Ecto neural progenitor cell (in vitro differentiated cells): ENCODE data around the gene FRG2B.
"Not testable (repeated sequence)": the region's sequence is repeated elsewhere in the genome, so short reads cannot be mapped to it uniquely, and the experiment has no call there.

Source experiments
- DNase-seq: peaks from one replicate; pipeline ENCODE4 v3.0.0-alpha.2; 2018; ENCODE audit warnings: low spot score

Gene FRG2B

DNA sequence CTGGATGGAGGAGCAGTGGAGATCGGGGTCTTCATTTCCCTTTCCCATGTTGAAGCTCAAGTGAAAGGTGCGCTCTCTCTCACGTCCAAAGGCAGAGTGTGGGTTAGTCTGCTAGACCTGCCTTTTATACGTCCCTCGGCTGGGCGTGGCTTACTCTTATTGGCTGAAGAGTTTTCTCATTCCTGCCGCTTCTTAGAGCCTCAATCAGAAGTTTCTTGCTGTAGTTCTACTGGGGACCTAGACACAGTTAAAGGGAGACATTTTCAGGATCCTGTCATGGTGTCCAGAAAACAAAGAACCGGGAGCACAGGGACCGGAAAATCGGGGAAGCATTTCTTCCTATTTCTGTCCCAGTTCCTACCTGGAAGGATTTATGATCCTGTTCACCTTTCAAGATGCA lies at the start of gene FRG2B:
FRG2B (minus strand) TSS at position 101 of the 400 bp plus-strand sequence; CDS start at position 48, 53 bp downstream.
- DNase-seq, result not testable (repeated sequence)

DNA sequence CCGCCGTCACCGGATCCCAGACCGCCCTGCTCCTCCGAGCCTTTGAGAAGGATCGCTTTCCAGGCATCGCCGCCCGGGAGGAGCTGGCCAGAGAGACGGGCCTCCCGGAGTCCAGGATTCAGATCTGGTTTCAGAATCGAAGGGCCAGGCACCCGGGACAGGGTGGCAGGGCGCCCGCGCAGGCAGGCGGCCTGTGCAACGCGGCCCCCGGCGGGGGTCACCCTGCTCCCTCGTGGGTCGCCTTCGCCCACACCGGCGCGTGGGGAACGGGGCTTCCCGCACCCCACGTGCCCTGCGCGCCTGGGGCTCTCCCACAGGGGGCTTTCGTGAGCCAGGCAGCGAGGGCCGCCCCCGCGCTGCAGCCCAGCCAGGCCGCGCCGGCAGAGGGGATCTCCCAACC lies 40.9 kb upstream of the FRG2B start:
- DNase-seq, result not testable (repeated sequence)

DNA sequence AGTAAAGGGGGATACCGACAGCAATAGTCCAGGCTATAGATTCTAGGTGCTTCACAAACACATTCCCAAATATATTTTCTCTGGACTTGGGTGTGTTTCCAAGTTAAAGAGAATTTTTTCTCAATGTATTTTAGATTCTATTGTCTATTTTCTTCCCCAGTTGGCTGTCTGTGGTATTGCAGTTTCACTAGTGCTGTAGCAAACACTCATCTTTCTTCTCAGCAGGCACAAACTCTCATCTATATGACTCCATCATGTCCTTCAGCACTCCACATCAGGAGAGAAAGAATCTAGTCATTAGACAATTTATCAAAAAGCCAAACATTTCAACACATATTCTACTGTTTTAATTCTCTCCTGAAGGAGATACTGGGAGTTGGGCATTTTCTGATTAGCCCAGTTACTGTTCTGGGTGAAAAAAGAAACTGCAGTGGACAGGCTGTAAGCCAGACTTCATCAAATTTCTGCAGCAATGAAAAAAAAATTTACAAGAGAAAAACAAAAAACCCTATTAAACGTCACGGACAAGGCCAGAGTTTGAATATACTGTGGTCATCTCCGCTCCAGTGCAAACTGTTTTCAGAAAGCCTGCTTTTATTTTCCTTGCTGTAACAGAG lies 37.1 kb upstream of the FRG2B start:
- not testable (repeated sequence) for DNase-seq

DNA sequence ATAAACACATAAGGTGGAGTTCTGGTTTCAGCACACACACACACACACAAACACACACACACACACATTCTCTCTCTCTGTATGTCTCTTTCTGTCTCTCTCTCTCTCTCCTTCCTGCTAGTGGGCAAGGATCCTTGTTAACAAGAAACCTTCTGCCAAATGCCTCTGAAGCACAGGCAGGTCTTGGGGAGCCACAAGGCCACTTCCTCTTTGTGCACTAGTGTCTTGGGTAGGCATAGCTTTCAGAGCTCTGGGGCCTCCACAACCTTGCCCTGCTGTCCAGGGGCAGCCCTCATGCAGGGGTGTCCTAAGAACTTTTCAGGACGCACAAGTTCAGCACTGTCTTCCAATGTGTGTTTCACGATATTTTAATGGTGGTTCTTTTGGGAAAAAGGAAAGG lies 34.5 kb upstream of the FRG2B start:
- not testable (repeated sequence) for DNase-seq

DNA sequence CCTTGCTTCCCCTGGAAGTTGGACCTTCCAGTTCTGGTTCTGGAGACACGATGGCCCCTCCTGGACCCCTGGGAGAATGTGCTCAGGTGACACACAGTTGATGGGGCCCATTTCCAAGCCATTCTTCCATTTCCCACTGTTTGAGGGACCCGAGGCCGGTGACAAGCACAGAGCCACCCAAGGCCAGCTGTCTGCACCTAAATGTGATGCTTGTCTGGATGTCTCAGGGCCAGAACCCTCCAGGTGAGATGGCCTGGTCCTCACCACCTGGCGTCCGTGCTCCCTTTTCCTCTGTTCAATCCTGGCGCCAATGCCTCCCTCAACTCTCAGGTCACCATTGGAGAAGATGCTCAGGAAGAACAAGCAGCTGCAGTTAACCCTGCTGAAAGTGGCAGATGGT lies 33.9 kb upstream of the FRG2B start:
- not testable (repeated sequence) for DNase-seq

DNA sequence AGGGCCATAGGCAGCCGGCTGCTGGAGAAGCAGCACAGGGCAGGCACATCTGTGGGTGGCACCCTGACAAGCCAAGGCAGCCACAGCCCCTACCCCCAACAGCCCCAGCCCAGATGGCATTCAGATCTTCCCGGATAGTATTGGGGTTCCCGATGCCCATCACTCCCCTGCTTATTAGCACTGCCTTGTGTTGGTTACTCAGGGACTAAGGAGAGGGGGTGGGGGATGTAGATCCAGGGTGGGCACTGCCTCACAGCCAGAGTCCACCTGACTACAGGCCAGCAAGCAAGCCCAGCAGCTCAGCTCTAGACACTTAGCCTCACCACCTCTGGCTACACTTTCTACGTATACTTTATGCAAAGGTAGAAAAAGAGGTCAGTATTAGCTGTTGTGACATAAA lies 30.7 kb upstream of the FRG2B start:
- not testable (repeated sequence) for DNase-seq

DNA sequence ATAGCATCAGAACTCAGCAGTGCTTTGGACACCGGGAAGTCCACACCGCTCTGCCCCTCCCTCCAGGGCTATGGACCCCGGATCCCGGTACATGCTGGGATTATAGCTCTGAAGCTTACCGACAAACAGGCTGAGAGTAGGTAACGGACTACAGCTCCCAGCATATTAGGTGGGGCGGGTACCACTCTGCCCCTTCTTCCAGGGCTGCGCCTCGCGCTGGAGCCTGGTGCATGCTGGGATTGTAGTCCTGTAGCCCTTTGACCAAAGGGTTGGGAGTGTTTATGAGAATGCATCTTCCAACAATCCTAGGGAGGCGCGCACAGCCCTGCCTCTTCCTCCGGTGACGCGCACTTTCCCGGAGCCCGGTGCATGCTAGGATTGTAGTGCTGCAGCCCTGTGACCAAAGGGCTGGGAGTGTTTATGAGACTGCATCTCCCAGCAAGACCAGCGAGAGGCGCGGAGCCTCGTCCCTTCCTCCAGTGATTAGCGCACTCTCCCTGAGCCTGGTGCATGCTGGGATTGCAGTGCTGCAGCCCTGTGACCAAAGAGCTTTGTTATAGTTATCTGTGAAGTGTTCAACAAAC lies 22.4 kb upstream of the FRG2B start:
- DNase-seq, result not testable (repeated sequence)

DNA sequence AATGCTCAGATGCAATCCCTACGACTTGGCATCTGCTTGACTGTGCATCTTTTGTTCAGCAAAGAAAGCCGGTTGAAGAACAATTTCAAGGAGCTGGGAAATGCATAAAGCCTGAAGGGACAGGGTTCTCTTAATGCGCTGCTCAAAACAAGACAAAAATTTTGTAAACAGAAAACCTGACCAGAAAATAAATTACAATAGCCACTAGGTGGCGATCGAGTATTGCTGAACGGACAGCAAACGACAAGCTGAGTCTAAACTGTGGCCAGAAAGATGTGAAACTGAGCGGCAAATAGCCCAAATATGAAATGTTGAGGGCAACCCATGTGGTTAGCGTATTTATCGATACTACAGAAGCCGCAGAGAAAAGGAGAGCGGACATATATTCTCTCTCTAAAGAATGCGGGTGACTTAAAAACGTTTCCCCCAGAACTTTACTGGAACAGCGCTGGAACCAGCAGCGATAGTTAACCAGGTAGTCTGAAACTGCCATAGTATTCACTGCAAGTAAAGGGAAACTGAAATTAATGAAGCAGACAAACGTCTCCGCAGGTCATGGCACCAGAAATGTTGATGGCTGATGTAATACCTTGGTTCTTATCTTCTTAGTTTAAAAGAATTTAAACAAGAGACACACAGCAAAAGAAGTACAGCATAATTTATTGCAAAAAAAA lies 20.6 kb upstream of the FRG2B start:
- not testable (repeated sequence) for DNase-seq

DNA sequence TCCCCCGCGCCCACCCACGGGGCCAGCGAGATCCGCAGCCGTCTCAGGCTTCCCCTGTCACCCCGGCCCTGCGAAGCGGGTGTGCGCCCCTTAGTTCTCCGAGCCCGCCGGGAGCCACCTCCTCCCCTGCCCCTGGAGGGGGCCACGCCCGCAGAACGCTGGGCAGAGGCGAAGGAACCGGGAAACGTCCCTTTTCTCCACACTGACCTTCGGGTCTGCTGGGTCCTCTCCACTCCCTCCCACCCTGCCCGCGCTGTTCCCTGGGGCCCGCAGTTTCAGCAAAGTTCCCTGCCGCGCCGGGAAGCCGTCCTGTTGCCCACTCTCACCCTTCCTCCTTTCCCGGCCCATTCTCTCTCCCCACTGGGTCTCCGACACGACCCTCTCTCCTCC lies 11.2 kb upstream of the FRG2B start:
- not testable (repeated sequence) for DNase-seq

DNA sequence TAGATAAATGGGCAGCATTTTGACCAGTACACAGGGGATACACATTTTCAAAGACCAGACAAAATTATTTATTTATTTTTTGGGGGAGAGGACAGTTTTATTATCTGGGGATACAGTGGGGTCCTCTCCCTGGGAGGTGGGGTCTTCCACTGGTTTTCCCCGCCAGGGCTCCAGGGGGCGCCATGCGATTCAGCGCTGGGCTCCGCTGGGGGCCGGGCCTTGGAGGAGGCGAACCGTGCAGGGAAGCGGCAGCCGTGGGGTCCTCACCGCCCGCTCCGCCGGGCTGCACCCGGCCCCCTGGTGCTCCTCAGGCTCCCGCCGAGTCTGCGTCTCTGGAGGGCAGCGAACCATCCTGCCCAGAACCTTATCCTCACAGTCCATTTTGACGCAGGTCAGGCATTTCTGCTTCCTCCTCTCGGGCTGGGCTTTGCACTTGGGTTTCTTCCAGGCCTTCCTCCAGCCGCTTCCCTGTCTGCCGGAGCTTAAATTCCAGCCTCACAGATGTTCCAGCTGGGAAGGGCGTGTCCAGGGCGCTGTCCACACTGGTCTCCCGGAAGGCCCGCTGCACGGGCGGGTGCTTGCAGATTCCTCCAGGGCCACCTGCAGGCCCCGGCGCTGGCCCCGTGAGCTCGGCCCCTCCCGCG lies 10.7 kb upstream of the FRG2B start:
- not testable (repeated sequence) for DNase-seq

DNA sequence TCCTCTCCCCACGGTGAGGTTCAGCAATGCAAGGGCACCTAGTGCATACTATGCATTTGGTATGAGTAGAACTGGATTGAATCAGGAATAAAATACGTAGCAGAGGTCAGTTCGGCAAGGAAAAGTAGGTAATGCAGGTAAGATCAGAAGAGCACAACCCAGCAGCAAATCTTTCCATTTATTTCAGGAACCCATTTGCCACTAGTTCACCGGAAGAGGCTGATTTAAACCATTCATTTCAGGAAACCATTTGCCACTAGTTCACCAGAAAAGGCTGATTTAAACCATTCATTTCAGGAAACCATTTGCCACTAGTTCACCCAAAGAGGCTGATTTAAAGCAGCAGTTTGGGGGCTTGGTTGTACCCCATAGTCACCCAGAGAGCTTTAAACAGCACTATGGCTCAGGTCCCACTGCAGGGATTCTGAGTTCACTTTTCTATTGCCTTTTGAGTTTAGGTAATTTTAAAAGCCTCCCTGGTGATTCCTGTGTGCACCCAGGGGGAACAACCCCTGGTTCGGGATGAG lies 4.2 kb upstream of the FRG2B start:
- DNase-seq, result not testable (repeated sequence)

DNA sequence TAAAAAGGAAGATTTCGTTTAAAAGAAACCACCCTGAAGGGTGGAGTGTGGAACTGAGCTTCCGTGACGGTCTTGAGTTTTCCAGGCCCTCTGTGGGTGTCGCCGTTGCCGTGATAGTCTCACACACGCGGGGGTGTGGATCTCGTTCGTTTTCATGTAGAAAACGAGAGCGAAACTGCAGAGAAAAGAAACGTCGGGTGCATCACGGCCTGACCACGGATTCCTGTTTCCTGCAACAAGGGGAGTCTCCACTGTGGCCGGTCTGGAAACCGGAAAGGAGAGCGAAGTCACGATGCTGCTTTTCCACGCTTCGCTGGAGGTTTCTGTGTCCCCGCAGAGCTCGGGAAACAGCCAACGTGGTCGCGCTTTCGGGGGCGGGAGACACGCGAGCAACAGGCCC lies 4.1 kb downstream of the FRG2B start:
- DNase-seq, result not testable (repeated sequence)

DNA sequence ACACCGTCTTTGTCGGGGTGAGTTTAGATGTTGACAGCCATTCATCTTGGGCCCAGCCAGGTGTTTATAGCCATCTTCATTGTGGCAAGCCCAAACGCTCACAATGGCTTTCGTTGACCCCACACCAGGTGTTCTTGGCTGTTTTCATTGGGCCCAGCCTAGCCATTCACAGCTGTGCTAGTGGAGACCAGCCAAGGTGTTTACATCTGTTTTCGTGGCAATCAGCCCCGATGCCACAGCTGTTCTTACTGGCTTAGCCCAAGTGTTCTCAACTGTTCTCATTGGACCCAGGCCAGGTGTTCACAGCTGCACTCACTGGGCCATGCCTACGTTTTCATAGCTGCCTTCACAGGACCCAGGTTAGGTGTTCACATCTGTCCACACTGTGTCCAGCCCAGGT lies 7.7 kb downstream of the FRG2B start:
- no peak for DNase-seq

DNA sequence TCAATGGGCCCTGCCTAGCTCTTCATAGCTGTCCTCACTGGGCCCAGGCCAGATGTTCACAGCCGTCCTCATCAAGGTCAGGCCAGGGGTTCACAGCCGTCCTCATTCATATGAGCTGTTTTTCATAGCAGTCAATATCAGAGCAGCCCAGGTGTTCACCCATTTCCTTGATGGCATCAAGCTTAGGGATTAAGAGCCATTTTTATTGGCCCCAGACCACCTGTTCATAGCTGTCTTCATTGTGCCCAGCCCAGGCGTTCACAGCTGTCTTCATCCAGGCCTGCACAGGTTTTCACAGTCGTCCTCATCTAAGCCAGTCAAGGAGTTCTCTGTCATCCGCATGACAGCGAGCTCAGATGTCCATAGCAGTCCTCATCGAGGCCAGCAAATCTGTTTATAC lies 9.4 kb downstream of the FRG2B start:
- no peak for DNase-seq

DNA sequence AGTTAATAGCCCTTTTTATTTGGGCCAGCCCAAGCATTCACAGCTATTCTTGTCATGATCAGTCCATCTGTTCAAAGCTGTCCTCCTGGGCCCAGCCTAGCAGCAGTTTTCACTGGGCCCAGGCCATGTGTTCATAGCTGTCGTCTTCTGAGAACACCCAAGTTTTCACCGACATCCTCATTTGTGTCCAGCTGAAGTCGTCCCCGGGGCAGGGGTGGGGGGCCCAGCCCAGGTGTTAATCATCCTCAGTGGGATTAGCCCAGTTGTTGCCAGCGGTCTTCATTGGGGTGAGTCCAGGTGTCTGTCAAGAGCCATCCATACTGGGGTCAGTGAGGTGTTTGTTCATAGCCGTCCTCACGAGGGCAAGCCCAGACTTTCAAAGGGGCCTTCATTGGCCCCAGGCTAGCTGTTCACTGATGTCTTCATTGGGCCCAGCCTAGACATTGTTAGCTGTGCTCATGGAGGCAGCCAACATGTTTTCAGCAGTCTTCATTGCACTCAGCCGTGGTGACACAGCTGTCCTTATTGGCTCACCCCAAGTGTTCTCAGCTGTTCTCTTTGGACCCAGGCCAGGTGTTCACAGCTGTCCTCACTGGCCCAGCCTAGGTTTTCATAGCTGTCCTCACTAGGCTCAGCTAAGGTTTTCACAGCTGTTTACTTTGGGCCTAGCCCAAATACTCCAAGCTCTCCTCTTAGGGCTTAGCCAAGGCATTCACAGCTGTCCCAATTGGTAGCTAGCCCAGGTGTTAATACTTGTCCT lies 10.0 kb downstream of the FRG2B start:
- no peak for DNase-seq

DNA sequence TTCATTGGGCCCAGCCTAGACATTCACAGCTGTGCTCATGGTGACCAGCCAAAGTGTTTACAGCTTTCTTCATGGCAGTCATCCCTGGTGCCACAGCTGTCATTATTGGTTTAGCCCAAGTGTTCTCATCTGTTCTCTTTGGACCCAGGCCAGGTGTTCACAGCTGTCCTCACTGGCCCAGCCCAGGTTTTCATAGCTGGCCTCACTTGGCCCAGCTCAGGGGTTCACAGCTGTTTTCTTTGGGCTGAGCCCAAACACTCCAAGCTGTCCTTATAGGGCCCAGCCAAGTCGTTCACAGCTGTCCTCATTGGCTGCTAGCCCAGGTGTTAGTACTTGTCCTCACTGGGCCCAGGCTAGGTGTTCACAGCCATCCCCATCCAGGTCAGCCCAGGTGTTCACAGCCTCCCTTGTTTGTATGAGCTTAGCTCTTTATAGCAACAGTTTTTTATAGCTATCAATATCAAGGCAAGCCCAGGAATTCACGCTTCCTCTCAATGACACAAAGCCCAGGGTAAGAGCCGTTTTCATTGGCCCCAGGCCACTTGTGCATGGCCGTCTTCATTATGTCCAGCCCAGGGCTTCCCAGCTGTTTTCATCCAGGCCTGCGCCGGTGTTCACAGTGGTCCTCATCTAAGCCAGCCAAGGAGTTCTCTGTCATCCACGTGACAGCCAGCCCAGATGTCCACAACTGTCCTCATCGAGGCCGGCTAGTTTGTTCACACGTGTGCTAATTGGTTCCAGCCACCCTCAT lies 11.6 kb downstream of the FRG2B start:
- DNase-seq, result no peak

DNA sequence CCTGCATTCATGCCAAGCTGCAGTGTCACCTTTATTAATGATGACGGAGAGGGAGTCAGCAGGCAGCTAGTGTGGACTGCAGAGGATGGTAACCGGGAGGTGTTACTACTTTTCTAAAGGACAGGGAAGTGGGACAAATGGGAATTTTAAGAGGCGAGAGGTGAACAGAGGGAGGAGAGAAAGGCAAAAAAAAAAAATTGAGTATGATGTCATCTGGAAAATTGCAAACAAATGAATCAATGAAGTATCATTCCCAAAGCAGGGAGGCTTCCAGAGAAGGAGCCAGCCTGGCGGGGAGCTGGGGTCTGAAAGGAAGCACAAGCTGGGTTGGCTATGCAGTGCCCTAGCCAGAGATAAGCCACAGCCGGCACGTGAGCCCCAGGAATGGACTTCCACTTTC lies 12.9 kb downstream of the FRG2B start:
- DNase-seq, result no peak

DNA sequence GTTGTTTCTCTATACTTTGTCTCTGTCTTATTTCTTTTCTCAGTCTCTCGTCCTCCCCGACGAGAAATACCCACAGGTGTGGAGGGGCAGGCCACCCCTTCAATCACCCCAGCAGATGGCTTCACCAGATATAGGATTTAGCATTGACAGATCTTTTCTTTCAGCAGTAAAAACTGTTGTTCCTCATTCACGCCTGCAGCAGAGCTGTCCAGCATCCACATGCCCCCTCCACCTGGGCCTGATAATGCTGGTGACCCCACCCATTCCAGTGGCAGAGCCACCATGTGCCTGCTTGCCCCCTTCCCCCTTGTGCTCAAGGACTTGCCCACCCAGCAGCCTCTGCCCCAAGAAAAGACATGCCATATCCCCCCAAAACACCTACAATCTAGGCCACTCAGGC lies 15.5 kb downstream of the FRG2B start:
- DNase-seq, result no peak

DNA sequence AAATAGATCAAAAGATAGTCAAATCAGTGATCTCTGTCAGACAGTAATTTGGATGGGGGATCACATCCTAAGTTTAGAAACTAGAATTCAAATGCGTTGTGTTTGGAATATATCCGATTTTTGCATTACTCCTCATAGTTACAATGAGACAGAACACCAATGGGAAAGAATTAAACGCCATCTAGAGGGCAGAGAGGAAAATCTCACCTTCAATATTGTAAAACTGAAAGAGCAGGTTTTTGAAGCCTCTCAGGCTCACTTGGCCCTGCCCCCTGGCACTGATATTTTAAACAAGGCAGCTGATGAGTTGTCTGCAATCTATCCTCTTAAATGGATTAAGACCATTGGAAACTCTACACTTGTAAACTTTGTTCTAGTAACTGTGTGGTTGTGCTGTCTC lies 17.7 kb downstream of the FRG2B start:
- DNase-seq, result no peak

DNA sequence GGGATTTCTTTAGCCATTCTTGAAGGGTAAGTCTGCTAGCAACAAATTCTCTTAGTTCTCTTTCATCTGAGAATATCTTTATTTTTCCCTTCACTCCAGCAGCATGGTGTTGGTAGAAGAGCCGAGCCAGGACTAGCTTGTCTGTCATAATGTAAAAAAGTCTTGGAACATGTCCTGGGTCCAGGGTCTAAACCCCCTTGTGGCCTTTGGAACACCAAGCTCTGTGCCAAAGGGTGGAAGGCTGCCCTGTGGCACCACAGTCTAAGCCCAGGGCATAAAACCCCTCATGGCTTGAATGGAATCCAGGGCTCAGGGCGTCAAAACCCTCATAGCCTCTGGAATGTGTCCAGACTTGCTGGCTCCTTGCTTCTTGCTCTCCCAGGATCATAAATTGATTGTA lies 23.2 kb downstream of the FRG2B start:
- DNase-seq, result not testable (repeated sequence)

DNA sequence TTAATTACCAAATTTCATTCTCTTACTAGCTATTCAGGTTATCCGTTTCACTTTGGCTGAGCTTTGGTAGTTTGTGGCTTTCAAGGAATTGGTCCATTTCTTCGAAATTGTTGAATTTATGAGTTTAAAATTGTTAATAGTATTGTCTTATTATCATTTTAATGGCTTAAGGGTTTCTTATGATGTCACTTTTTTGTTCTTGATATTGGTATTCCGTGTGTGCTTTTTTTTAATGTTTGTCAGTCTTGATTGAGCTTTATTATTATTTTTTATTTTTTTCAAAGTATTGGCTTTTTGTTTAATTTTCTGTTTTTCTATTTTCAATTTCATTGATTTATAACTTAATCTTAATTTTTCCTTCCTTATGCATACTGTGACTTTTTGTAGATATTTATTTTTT lies 25.9 kb downstream of the FRG2B start:
- DNase-seq, result no peak
